Measurements from ENCODE around the gene NLRP6.
A peak's percentile ranks its signal among the peaks of the same experiment; 100 is the strongest.
"Not testable (repeated sequence)": the region's sequence is repeated elsewhere in the genome, so short reads cannot be mapped to it uniquely, and the experiment has no call there.

NLRP6 gene

DNA sequence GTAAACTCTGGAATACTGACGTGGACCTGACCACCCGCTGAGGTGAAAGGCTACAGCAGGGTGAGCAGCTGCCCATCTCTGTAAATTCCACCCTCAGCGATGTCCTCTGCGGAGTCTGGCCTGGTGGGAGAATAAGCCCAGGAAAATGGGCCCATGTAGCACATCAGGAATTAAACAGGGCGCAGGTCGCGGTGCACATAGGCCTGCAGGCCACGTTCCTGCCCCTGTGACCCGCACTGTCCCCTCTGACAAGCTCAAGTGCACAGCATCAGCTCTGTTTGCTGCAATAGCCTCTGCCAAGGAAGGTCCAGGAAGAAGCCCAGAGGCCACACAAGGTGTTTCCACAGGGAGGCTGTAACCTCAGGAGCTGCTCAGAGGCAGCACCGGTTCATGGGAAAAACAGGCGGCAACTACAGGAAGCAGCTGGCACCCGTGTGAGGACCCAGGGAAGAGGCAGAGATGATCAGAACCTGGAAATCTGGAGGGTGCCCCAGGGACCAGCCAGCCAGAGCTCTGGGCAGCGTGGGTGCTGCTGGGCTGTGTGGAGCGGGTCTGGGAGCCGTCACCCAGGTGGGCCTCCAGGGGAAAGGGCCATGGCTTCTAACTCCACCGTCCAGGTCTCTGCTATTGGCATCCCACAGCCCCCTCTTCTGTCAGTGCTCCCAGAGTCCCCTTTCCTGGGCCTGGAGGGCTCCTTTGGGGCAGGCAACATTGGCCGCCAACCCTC is 28.6 kb downstream of the NLRP6 start:
- no peak overlapping the region for H3K4me3 ChIP-seq (ENCODE audit: low read depth, low read length)
- no peak for DNase-seq (ENCODE audit: low read depth)
- TF ChIP-seq, protein P1, sequence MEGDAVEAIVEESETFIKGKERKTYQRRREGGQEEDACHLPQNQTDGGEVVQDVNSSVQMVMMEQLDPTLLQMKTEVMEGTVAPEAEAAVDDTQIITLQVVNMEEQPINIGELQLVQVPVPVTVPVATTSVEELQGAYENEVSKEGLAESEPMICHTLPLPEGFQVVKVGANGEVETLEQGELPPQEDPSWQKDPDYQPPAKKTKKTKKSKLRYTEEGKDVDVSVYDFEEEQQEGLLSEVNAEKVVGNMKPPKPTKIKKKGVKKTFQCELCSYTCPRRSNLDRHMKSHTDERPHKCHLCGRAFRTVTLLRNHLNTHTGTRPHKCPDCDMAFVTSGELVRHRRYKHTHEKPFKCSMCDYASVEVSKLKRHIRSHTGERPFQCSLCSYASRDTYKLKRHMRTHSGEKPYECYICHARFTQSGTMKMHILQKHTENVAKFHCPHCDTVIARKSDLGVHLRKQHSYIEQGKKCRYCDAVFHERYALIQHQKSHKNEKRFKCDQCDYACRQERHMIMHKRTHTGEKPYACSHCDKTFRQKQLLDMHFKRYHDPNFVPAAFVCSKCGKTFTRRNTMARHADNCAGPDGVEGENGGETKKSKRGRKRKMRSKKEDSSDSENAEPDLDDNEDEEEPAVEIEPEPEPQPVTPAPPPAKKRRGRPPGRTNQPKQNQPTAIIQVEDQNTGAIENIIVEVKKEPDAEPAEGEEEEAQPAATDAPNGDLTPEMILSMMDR (IDR thresholded peaks at IDR 0.05; ENCODE audit: insufficient read depth, low read depth, low read length, missing control alignments) = no peak

DNA sequence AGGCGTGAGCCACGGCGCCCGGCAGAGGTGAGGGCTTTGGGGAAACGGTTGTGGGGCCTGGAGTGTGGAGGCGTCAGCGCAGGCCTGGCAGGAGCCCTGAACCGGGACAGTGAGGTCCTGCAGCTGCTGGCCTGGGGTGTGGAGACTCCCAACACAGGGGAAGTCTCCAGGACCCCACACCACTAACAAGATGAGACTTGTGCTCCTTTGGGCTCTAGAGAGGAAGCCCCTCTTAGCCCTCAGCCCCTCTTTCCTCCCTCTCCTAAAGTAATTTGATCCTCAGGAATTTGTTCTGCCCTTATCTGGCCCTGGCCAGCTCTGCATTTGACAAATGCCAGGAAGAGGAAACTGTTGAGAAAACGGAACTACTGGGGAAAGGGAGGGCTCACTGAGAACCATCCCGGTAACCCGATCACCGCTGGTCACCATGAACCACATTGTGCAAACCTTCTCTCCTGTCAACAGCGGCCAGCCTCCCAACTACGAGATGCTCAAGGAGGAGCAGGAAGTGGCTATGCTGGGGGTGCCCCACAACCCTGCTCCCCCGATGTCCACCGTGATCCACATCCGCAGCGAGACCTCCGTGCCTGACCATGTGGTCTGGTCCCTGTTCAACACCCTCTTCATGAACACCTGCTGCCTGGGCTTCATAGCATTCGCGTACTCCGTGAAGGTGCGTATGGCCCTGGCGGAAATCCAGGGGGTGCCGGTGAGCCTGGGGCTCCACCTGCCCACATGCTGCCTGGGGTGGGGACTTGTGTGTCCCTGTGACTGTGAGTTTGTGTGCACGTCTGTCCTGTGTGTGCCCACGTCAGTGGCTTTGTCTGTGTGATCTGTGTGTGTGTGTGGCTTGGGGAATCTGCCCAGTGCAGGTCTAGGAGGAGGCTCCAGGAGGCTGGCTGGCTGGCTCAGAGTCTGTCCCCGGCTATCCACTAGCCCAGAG is 29.8 kb downstream of the NLRP6 start, which contains the start of gene IFITM2:
Gene IFITM2, plus strand, starts transcription at position 51 of the 943 bp plus-strand sequence. Its CDS starts 377 bp downstream, at position 428.
- peak; percentile 79 for DNase-seq (ENCODE audit: low read depth)
- peak within 1 kb of the TSS; percentile 64 for H3K4me3 ChIP-seq (ENCODE audit: low read depth, low read length)
- TF ChIP-seq, protein P1 (IDR thresholded peaks at IDR 0.05; ENCODE audit: insufficient read depth, low read depth, low read length, missing control alignments) = peak; percentile 2

DNA sequence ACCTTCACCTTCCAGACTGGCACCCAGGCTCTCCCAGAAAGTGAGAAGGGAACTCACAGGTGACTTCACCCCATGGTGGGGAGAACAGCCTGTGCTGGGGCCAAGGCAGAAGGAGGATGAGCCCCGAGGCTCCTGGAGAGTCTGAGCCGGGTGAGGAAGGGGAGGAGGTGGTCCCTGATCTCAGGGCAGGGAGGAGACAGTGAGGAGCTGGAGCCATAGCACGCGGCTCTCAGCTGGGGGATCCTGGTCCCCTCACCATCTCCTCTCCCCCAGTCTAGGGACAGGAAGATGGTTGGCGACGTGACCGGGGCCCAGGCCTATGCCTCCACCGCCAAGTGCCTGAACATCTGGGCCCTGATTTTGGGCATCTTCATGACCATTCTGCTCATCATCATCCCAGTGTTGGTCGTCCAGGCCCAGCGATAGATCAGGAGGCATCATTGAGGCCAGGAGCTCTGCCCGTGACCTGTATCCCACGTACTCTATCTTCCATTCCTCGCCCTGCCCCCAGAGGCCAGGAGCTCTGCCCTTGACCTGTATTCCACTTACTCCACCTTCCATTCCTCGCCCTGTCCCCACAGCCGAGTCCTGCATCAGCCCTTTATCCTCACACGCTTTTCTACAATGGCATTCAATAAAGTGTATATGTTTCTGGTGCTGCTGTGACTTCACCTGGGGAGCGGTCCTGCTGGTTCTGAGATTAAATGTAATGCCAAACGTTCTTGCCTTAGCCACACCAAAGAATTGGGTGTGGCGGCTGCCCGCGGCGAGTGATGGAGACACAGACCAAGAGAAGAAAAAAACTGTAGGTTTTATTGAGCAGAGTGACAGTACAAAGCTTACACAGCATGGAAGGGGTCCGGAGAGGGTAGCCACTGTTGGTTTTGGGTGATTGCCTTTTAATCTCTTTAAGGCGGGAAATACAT is 30.8 kb downstream of the NLRP6 start:
- DNase-seq (ENCODE audit: low read depth) = not testable (repeated sequence)
- peak overlapping the region; percentile 64 for H3K4me3 ChIP-seq (ENCODE audit: low read depth, low read length)

DNA sequence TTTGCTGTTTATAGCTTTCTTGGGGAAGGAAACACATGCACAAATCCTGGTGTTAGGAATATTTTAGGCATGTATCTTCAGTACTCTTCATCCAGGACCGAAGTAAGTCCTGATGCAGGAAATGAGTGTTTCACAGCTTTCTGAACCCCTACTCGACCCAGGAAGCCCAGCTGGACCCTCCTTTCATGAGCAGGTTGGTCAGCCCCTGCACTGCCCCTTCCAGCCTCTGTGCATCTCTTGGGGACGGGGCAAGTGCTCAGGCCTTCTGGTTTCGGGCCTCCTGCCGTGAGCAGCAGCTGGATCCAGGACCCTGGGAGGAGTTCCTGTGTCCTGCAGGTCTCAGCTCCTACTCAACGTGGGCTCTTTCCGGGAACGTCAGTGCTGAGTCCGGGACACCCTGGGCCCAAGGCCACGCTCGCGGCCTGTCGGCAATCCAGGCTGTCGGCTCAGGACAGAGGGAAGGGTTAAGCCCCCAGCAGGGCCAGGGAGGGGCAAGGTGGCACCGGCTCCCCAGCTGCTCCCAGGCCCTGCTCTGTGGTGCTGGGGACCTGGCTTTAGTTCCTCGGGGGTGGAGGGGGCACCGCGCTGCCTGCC is 31.9 kb downstream of the NLRP6 start:
- not testable (repeated sequence) for DNase-seq (ENCODE audit: low read depth)
- H3K4me3 ChIP-seq (ENCODE audit: low read depth, low read length) = peak overlapping the region; percentile 64

DNA sequence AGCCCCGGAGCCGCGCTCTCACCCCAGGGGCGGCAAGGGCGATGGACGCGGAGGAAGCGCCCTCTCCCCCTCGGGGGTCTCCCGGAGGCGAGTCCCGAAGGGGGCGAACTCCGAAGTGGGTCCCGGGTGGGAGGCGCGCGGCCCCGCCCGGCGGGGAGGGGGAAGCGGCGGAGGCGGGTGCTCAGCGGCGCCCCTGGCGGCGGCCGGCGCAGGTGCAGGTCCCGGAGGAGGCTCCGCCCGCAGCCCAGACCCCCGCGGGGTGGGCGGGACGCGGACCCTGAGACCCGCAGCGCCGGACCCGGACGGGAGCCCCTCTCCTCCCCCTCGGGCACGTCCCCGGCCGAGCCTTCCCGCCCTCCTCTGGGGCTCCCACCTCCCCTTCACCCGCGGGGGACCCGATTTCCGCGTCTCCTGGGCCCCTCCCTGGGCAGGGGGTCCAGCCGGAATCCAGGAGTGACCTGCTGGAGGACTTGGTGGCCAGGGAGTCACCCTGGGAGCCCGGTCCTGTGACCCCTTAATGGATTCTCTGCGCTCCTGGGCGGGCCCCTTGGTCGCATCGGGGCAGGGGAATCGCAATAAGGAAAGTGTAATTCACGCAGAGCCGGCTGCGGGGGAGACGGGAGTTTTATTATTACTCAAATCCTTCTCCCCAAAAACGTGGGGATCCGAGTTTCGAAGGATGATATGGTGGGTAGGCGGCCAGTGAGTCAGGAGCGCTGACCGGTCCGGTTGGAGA is 33.0 kb downstream of the NLRP6 start:
- not testable (repeated sequence) for DNase-seq (ENCODE audit: low read depth)
- H3K4me3 ChIP-seq (ENCODE audit: low read depth, low read length) = peak overlapping the region; percentile 35

DNA sequence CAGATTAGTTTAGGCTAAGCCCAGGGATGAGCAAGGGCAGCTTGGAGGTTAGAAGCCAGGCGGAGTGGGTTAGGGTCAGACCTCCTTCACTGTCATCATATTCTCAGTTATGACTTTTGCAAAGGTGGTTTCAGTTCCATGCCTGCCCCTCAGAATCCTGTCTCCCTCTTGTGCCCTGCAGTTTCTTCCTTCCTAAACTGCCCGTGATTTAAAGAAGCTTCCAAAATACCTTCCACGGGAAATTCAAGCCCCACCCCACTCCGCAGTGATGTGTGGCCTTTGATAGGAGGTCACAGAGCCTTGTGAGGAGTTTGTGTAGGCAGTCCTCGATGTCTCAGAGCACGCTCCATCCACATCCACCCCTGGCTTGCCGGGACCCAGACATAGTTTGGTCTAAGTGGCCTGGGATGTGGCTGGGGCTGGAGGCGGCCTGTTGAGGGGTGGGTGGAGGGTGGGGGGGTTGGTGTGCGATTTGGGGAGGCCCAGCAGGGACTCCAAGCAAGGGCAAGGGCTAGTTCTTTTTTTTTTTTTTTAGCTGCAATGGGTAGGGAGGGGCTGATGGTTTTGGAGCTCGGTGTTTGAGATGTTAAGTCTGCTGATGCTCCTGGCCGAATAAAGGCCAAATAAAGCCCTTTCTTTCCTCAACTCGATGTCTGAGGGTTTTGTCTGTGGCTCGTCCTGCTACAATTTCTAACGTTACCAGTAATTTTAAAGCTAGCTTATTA is 34.0 kb downstream of the NLRP6 start:
- no peak for DNase-seq (ENCODE audit: low read depth)
- H3K4me3 ChIP-seq (ENCODE audit: low read depth, low read length) = peak overlapping the region; percentile 74
- TF ChIP-seq, protein P1 (IDR thresholded peaks at IDR 0.05; ENCODE audit: insufficient read depth, low read depth, low read length, missing control alignments) = no peak

DNA sequence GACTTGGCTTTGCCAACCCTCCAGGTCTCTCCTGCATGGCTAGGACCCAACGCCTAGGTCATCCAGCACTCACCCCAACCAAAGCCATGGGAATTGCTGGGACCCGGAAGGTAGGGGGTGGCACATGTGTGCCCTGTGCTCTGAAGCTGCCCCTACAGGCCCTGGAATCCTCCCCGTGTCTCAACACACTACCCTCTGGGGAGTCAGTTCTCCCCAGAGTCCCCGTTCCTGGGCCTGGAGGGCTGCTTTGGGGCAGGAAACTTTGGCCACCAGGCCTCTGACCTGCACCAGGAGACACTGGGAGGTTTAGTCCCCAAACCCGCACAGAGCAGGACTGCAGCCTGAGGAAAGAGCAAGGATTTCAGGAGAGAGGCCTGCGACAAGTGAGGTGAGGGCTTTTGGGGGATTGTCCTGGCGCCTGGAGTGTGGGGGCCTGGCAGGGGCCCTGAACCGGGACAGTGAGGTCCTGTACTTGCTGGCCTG is 35.1 kb downstream of the NLRP6 start:
- H3K4me3 ChIP-seq (ENCODE audit: low read depth, low read length) = peak overlapping the region; percentile 74
- peak; percentile 54 for DNase-seq (ENCODE audit: low read depth)
- TF ChIP-seq, protein P1 (IDR thresholded peaks at IDR 0.05; ENCODE audit: insufficient read depth, low read depth, low read length, missing control alignments) = no peak

All from GM12865 (cell line).